ENCODE measurements around the gene FGF18. TPM values are rescaled to one million over a fixed set of nuclear protein-coding genes. Genes with fewer than 3 reads are reported as not detected.

FGF18 gene
- total and polyA plus RNA-seq, 4 donors, result 0.08 TPM; not detected in 3

DNA sequence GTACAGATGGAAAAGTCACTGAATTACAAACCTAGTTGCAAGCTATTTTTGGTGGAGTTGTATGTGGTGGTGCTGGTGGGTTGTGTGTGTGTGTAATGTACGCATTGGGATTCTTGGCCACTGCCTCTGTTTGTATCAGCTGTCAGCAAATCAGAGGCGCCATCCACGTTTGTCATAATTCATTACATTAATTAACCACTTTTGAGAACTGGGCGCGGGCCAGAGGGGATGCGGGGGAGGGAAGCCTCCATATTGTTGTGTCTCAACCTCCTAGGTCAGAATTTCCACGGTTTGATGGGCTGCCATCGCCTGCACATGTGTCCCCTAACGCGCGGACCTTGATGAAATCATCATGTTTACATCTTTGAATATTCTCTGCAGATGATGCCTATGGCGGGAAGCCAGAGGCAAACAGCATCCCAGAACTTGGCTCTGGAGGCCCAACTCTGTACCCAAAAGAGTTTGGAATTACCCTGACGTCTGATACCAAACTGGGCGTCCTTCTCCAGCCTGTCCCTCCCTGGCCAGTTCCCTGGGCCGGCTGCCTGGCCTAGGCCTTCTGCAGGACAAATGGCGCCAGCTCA lies 54.9 kb downstream of the FGF18 start:
- TF ChIP-seq, protein P1, sequence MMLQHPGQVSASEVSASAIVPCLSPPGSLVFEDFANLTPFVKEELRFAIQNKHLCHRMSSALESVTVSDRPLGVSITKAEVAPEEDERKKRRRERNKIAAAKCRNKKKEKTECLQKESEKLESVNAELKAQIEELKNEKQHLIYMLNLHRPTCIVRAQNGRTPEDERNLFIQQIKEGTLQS (IDR thresholded peaks at IDR 0.05), result no peak
- TF ChIP-seq FOXA1 (IDR thresholded peaks at IDR 0.05), result no peak
- TF ChIP-seq FOXA2 (IDR thresholded peaks at IDR 0.05), result no peak
- no peak for TF ChIP-seq GABPA (IDR thresholded peaks at IDR 0.05 in 1 of 2, conservative IDR thresholded peaks at IDR 0.05 in 1 of 2)
- Histone ChIP-seq H3K9me3 (ENCODE audit: control insufficient read depth in 4 of 4, low read length in 3 of 4) (no peaks in the 10 kb centered on the region), H3K36me3 (ENCODE audit: control insufficient read depth in 4 of 4, insufficient read depth in 3 of 4, low read depth in 1 of 4, low read length in 3 of 4) (no peaks in the 10 kb centered on the region), H3K4me3 (ENCODE audit: low read depth in 1 of 3, low read length in 3 of 3) (no peak overlapping the region), H3K4me1 (ENCODE audit: control insufficient read depth in 4 of 4, insufficient read depth in 4 of 4, low read length in 3 of 4) (no peaks in the 10 kb centered on the region), H3K27me3 (ENCODE audit: control insufficient read depth in 4 of 4, insufficient read depth in 4 of 4, low read length in 3 of 4) (peaks cover 0 to 2% (median 0%) of the 10 kb centered on the region in 4 donors), H3K9ac (ENCODE audit: low read depth in 1 of 2, low read length in 2 of 2) (no peak overlapping the region), H3K27ac (ENCODE audit: low read depth in 1 of 2, low read length in 2 of 2) (no peak overlapping the region)
- WGBS, result 92% methylated on average over 16 of the region's 16 CpGs
- no peak for DNase-seq (ENCODE audit: low spot score)

DNA sequence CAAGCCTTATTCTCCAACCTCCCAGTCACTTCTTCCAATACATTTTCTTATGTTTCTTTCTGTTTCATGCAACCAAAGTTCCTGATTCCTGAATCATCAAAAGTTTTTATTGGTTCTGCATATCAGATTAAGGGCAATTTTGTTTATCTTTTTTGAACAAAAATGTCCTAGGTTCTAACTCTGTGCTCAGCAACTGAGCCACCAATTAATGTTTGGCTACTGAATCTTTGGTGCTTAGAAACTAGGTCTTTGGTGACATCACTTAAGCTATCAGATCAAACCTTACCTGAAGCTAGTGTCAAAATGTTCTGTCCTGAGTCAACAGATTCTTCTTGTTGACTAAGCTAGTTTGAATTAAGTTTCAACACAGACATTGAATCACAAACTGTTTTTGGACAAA lies 56.1 kb downstream of the FGF18 start:
- no peaks in the 10 kb centered on the region for H3K36me3 ChIP-seq (ENCODE audit: control insufficient read depth in 4 of 4, insufficient read depth in 3 of 4, low read depth in 1 of 4, low read length in 3 of 4)
- DNase-seq (ENCODE audit: low spot score), result no peak
- H3K9me3 ChIP-seq (ENCODE audit: control insufficient read depth in 4 of 4, low read length in 3 of 4), result no peaks in the 10 kb centered on the region
- no peaks in the 10 kb centered on the region for H3K4me1 ChIP-seq (ENCODE audit: control insufficient read depth in 4 of 4, insufficient read depth in 4 of 4, low read length in 3 of 4)
- TF ChIP-seq RXRA (IDR thresholded peaks at IDR 0.05), result no peak
- no peak for TF ChIP-seq EGR1 (IDR thresholded peaks at IDR 0.05; ENCODE audit: low read depth in 2 of 2)
- no peak for TF ChIP-seq YY1 (IDR thresholded peaks at IDR 0.05)
- no peak for TF ChIP-seq HNF4G (IDR thresholded peaks at IDR 0.05)
- TF ChIP-seq, protein P2, sequence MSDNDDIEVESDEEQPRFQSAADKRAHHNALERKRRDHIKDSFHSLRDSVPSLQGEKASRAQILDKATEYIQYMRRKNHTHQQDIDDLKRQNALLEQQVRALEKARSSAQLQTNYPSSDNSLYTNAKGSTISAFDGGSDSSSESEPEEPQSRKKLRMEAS (IDR thresholded peaks at IDR 0.05), result no peak
- H3K27ac ChIP-seq (ENCODE audit: low read depth in 1 of 2, low read length in 2 of 2), result no peak overlapping the region
- no peak overlapping the region for H3K9ac ChIP-seq (ENCODE audit: low read depth in 1 of 2, low read length in 2 of 2)
- no peak overlapping the region for H3K4me3 ChIP-seq (ENCODE audit: low read depth in 1 of 3, low read length in 3 of 3)
- peaks cover 0 to 2% (median 0%) of the 10 kb centered on the region in 4 donors for H3K27me3 ChIP-seq (ENCODE audit: control insufficient read depth in 4 of 4, insufficient read depth in 4 of 4, low read length in 3 of 4)

DNA sequence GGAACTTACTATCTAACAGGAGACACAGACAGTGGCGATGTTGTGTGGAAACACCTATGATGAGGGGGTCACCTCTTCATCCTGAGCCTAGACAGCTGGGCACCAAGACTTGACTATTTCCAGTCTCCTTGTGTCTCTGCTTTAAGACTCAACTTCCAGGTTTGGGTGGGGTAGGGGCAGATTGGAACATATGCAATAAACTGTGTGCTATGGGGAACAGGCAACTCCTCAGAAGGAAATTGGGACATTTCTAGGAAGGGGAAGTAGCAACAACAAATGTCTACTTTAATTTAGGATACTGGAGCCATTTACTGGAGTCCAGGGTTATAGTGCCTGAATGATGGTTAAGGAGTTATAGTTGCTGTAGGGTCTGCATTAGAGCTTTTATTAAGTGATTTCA lies 57.3 kb downstream of the FGF18 start:
- Histone ChIP-seq H3K27ac (ENCODE audit: low read depth in 1 of 2, low read length in 2 of 2) (no peak overlapping the region), H3K4me1 (ENCODE audit: control insufficient read depth in 4 of 4, insufficient read depth in 4 of 4, low read length in 3 of 4) (no peaks in the 10 kb centered on the region), H3K9ac (ENCODE audit: low read depth in 1 of 2, low read length in 2 of 2) (no peak overlapping the region), H3K27me3 (ENCODE audit: control insufficient read depth in 4 of 4, insufficient read depth in 4 of 4, low read length in 3 of 4) (no peaks in the 10 kb centered on the region), H3K9me3 (ENCODE audit: control insufficient read depth in 4 of 4, low read length in 3 of 4) (no peaks in the 10 kb centered on the region), H3K4me3 (ENCODE audit: low read depth in 1 of 3, low read length in 3 of 3) (no peak overlapping the region), H3K36me3 (ENCODE audit: control insufficient read depth in 4 of 4, insufficient read depth in 3 of 4, low read depth in 1 of 4, low read length in 3 of 4) (no peaks in the 10 kb centered on the region)
- TF ChIP-seq HNF4G (IDR thresholded peaks at IDR 0.05) (no peak), RAD21 (IDR thresholded peaks at IDR 0.05) (no peak), YY1 (IDR thresholded peaks at IDR 0.05) (no peak), JUND (IDR thresholded peaks at IDR 0.05) (no peak), SP1 (IDR thresholded peaks at IDR 0.05) (no peak), NR2F2 (IDR thresholded peaks at IDR 0.05) (no peak)
- TF ChIP-seq, protein P3, sequence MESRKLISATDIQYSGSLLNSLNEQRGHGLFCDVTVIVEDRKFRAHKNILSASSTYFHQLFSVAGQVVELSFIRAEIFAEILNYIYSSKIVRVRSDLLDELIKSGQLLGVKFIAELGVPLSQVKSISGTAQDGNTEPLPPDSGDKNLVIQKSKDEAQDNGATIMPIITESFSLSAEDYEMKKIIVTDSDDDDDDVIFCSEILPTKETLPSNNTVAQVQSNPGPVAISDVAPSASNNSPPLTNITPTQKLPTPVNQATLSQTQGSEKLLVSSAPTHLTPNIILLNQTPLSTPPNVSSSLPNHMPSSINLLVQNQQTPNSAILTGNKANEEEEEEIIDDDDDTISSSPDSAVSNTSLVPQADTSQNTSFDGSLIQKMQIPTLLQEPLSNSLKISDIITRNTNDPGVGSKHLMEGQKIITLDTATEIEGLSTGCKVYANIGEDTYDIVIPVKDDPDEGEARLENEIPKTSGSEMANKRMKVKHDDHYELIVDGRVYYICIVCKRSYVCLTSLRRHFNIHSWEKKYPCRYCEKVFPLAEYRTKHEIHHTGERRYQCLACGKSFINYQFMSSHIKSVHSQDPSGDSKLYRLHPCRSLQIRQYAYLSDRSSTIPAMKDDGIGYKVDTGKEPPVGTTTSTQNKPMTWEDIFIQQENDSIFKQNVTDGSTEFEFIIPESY (IDR thresholded peaks at IDR 0.05), result no peak
- TF ChIP-seq, protein P1 (IDR thresholded peaks at IDR 0.05), result no peak
- DNase-seq (ENCODE audit: low spot score), result no peak
- WGBS, result 91% methylated on average over 1 of the region's 1 CpG
